ENCODE measurements around the gene RAD21L1. TPM values are rescaled to one million over a fixed set of nuclear protein-coding genes. Genes with fewer than 3 reads are reported as not detected.

RAD21L1 gene
- total and polyA plus RNA-seq, 2 experiments from 2014 or later = not detected

GRCh38 chr20:1302685-1303541 is 77.1 kb downstream of the RAD21L1 start:
- no peaks in the 10 kb centered on the region for H3K27me3 ChIP-seq
- H3K4me1 ChIP-seq (ENCODE audit: insufficient read depth) = no peaks in the 10 kb centered on the region
- no peaks in the 10 kb centered on the region for H3K9me3 ChIP-seq (ENCODE audit: low read depth)
- H3K36me3 ChIP-seq (replicated peaks; ENCODE audit: insufficient read depth, low read depth) = no peaks in the 10 kb centered on the region
- no peak overlapping the region for H3K4me3 ChIP-seq
- no peak overlapping the region for H2AFZ ChIP-seq
- 93% methylated on average over 12 of the region's 12 CpGs for WGBS (ENCODE audit: low lambda C conversion rate, missing lambda C conversion rate)
- no peak overlapping the region for H3K27ac ChIP-seq
- DNase-seq (ENCODE audit: low spot score) = no peak
- no peaks in the 10 kb centered on the region for H3K79me2 ChIP-seq
- TF ChIP-seq, protein P1, sequence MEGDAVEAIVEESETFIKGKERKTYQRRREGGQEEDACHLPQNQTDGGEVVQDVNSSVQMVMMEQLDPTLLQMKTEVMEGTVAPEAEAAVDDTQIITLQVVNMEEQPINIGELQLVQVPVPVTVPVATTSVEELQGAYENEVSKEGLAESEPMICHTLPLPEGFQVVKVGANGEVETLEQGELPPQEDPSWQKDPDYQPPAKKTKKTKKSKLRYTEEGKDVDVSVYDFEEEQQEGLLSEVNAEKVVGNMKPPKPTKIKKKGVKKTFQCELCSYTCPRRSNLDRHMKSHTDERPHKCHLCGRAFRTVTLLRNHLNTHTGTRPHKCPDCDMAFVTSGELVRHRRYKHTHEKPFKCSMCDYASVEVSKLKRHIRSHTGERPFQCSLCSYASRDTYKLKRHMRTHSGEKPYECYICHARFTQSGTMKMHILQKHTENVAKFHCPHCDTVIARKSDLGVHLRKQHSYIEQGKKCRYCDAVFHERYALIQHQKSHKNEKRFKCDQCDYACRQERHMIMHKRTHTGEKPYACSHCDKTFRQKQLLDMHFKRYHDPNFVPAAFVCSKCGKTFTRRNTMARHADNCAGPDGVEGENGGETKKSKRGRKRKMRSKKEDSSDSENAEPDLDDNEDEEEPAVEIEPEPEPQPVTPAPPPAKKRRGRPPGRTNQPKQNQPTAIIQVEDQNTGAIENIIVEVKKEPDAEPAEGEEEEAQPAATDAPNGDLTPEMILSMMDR (IDR thresholded peaks at IDR 0.05; ENCODE audit: poor library complexity) = no peak
- TF ChIP-seq EZH2phosphoT487 (IDR thresholded peaks at IDR 0.05; ENCODE audit: low read depth, severe bottlenecking, unreplicated experiment) (no peak), EZH2 (IDR thresholded peaks at IDR 0.05; ENCODE audit: borderline replicate concordance) (no peak)
- no peaks in the 10 kb centered on the region for H3K9me2 ChIP-seq (replicated peaks; ENCODE audit: insufficient read depth)
- H4K20me1 ChIP-seq (ENCODE audit: insufficient read depth, poor library complexity, severe bottlenecking) = no peaks in the 10 kb centered on the region
- no peak overlapping the region for H3K4me2 ChIP-seq

DNA sequence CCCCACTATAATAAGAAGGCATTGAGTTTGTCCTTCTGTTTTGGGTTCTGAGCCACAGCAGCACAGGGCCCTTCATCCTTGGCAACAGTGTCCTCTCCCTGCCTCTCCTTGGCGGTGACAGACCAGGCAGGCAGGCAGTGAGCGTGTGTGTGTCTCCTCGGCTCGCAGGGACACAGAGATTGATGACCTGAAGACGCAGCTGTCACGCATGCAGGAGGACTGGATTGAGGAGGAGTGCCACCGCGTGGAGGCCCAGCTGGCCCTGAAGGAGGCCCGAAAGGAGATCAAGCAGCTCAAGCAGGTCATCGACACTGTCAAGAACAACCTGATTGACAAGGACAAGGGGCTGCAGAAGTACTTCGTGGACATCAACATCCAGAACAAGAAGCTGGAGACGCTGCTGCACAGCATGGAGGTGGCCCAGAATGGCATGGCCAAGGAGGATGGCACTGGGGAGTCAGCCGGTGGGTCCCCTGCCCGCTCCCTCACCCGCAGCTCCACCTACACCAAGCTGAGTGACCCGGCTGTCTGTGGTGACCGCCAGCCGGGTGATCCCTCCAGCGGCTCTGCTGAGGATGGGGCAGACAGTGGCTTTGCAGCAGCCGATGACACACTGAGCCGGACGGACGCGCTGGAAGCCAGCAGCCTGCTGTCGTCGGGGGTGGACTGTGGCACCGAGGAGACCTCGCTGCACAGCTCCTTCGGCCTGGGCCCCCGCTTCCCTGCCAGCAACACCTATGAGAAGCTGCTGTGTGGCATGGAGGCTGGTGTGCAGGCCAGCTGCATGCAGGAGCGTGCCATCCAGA is 79.1 kb downstream of the RAD21L1 start:
- Histone ChIP-seq H3K4me3 (no peak overlapping the region), H3K79me2 (no peaks in the 10 kb centered on the region), H3K9me3 (ENCODE audit: low read depth) (no peaks in the 10 kb centered on the region), H3K36me3 (replicated peaks; ENCODE audit: insufficient read depth, low read depth) (no peaks in the 10 kb centered on the region), H4K20me1 (ENCODE audit: insufficient read depth, poor library complexity, severe bottlenecking) (no peaks in the 10 kb centered on the region), H3K27me3 (no peaks in the 10 kb centered on the region), H2AFZ (no peak overlapping the region), H3K4me1 (ENCODE audit: insufficient read depth) (no peaks in the 10 kb centered on the region), H3K9me2 (replicated peaks; ENCODE audit: insufficient read depth) (no peaks in the 10 kb centered on the region), H3K27ac (no peak overlapping the region), H3K4me2 (no peak overlapping the region)
- TF ChIP-seq, protein P1 (IDR thresholded peaks at IDR 0.05; ENCODE audit: poor library complexity) = no peak
- TF ChIP-seq EZH2 (IDR thresholded peaks at IDR 0.05; ENCODE audit: borderline replicate concordance) = no peak
- no peak for TF ChIP-seq EZH2phosphoT487 (IDR thresholded peaks at IDR 0.05; ENCODE audit: low read depth, severe bottlenecking, unreplicated experiment)
- DNase-seq (ENCODE audit: low spot score) = no peak
- 95% methylated on average over 30 of the region's 31 CpGs for WGBS (ENCODE audit: low lambda C conversion rate, missing lambda C conversion rate)

Other genes starting within 250 kb of the RAD21L1 start
- 0.08 and 0.57 TPM in 2 replicates for gene RSPO4, start 223.7 kb upstream of the RAD21L1 start, total RNA-seq
- 0.41 and 2.4 TPM in 2 replicates for gene RSPO4, start 223.7 kb upstream of the RAD21L1 start, polyA plus RNA-seq
- 65.2 and 97.3 TPM in 2 replicates for gene PSMF1, start 107.4 kb upstream of the RAD21L1 start, total RNA-seq
- gene PSMF1, start 107.4 kb upstream of the RAD21L1 start, polyA plus RNA-seq = 125 and 126 TPM in 2 replicates
- gene TMEM74B, start 41.1 kb upstream of the RAD21L1 start, total RNA-seq = 5.2 and 9.4 TPM in 2 replicates
- gene TMEM74B, start 41.1 kb upstream of the RAD21L1 start, polyA plus RNA-seq = 5.5 and 7.3 TPM in 2 replicates
- 1.4 and 1.6 TPM in 2 replicates for gene C20orf202, start 22.6 kb upstream of the RAD21L1 start, total RNA-seq
- 0.35 and 0.84 TPM in 2 replicates for gene C20orf202, start 22.6 kb upstream of the RAD21L1 start, polyA plus RNA-seq
- gene SNPH, start 40.2 kb downstream of the RAD21L1 start, total RNA-seq = 3.7 and 3.9 TPM in 2 replicates
- 2.3 TPM in 2 replicates for gene SNPH, start 40.2 kb downstream of the RAD21L1 start, polyA plus RNA-seq
- 57.2 and 64.1 TPM in 2 replicates for gene SDCBP2, start 103.1 kb downstream of the RAD21L1 start, total RNA-seq
- 74.4 and 83.3 TPM in 2 replicates for gene SDCBP2, start 103.1 kb downstream of the RAD21L1 start, polyA plus RNA-seq
- gene FKBP1A, start 167.0 kb downstream of the RAD21L1 start, total RNA-seq = 99.5 and 121 TPM in 2 replicates
- gene FKBP1A, start 167.0 kb downstream of the RAD21L1 start, polyA plus RNA-seq = 149 and 161 TPM in 2 replicates
- 36.0 and 42.5 TPM in 2 replicates for gene NSFL1C, start 240.8 kb downstream of the RAD21L1 start, total RNA-seq
- 92.4 and 98.8 TPM in 2 replicates for gene NSFL1C, start 240.8 kb downstream of the RAD21L1 start, polyA plus RNA-seq